GM12872 (cell line): ENCODE data around the gene MOB3B.

Source experiments
- TF ChIP-seq, protein P1 (sequence below): IDR thresholded peaks from 3 replicates; pipeline ENCODE4 v1.5.1; 2011; ENCODE audit warnings: low read depth, mild to moderate bottlenecking, low read length, moderate library complexity; ENCODE audit not compliant: insufficient read depth

MOB3B gene

DNA sequence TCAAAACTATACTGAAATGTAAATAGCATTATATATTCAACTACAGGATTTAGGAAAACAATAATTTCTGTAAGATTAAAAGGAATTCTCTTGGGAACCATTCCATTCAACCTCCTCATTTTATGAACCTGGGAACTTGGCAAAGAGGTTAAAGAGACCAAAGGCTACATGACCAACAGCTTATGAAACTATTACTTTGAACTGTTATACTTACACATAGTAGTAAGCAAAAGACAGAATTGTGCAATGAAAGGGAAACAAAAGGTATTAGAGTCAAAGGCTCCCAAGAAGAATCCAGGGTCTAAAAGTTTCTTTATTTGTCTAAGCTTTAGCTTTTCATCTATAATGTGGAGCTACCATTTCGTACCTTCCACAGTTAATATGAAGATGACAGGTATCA lies 36.5 kb upstream of the MOB3B start:
- TF ChIP-seq, protein P1, sequence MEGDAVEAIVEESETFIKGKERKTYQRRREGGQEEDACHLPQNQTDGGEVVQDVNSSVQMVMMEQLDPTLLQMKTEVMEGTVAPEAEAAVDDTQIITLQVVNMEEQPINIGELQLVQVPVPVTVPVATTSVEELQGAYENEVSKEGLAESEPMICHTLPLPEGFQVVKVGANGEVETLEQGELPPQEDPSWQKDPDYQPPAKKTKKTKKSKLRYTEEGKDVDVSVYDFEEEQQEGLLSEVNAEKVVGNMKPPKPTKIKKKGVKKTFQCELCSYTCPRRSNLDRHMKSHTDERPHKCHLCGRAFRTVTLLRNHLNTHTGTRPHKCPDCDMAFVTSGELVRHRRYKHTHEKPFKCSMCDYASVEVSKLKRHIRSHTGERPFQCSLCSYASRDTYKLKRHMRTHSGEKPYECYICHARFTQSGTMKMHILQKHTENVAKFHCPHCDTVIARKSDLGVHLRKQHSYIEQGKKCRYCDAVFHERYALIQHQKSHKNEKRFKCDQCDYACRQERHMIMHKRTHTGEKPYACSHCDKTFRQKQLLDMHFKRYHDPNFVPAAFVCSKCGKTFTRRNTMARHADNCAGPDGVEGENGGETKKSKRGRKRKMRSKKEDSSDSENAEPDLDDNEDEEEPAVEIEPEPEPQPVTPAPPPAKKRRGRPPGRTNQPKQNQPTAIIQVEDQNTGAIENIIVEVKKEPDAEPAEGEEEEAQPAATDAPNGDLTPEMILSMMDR: no peak

DNA sequence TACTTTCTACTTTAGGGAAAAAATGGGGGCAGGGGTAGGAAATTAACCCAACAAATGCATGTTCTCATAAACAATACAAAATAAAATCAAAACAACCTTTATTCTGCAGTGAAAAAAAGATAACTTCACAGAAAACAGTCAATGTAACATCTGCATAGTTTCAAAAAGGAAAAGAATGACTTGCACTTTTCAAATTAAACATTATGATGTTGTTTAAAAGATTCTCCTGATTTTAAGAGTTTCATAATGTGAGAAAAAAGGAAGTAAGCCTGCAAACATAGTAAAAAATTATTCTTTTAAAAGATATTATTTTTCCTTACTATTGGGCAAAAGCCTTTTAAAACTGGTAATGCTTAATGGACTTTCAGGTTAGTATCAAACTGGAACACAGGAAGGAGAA lies 36.1 kb upstream of the MOB3B start:
- TF ChIP-seq, protein P1: no peak

DNA sequence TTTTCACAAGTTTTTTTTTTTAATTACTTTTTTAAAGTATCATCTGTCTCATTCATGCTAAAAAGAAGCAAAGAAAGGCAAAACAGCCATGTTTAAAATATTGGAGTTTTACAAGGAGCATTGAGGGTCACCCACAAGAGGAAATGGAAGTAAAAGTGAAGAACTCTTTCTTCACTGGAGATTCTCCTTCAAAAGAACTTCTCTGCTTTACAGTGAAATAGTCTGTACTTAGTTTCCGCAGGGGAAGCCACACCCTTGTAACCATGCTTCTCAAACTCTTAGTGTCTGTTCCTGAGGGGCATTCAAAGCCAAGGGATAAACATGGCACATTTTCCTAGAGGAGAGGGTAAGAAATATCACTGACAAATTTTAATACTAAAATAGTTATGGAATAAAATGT lies 35.1 kb upstream of the MOB3B start:
- TF ChIP-seq, protein P1: no peak

DNA sequence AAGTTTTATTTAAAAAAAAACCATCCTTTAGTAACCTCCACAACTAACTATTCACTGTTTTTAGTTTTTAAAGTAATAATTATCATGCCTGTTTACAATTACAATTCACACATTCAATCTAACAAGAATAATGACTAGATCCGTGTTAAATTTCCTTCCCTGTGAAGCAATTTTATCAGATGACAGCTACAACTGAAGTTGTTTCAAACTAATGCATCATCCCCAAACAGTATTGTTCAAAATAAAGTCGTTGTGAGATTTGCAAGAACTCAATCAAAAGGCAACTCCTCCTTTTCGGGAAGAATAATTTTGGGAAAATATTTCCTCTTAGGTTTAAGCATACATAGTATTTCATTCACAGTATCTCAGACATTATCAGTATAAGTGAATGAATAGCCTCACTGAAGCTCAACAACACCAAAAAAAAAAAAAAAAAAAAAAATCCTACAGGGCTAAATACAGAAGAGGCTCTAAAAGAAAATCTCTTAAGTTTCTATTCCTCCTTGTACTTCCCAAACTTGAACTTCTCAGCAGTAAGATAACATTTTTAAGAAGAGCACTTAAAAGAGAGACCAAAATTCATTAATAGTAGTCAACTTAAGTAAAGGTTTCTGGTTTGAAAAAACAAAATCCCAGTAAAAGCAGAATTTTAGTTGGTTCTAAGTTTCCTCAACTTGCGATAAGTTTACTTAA lies 34.3 kb upstream of the MOB3B start:
- TF ChIP-seq, protein P1: no peak

DNA sequence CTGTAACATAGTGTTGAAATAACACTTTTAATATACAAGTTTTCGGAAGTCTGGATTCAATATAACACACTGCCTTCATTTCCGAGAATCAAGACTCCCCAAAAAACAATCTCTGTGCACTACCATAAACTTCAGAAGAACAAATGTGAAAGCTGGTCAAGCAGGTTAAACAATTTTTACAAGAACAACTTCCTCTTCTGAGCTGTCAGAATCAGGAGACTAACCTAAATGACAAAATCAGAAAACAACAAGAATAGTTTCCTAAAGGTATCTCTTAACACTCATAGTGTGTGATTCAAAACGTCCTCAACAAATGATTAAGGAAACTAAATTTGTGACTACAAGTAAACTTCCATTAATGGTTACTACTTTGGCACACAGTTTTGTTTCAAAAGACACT lies 32.1 kb upstream of the MOB3B start:
- TF ChIP-seq, protein P1: no peak

DNA sequence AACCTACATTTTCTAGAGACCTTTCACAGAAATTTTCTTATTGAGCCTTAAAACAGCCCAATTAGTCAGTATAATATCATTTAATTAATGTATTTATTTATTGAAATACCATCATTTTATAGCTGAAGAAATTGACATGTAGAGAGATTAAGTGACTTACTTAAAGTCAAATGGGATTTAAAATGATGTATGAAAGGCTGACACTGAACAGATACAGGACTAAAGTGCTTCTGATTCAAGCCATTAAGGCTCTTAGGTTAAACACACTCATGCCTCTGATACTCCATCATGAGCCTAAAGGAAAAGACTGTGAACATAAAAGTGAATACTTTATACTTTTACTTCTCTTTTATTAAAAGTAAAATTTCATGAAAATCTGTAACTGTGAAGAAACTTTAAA lies 30.8 kb upstream of the MOB3B start:
- TF ChIP-seq, protein P1: no peak

DNA sequence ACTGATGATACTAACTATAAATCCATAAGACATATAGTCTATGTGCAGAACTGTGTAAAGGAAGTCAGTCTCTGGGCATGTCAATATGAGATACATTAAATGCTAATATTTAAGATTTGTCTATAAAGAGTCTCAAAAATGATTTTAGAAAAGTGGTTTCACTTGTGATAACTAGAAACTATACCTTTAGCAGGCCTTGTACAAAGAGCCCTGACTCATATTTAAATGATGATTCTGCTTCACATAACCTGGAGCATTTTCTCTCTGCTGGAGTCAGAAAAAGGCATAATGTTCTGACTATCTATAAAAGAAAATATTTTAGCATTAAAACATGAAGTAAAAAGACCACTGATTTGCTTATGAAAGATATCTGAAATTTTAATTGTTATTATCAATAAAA lies 28.7 kb upstream of the MOB3B start:
- TF ChIP-seq, protein P1: no peak

DNA sequence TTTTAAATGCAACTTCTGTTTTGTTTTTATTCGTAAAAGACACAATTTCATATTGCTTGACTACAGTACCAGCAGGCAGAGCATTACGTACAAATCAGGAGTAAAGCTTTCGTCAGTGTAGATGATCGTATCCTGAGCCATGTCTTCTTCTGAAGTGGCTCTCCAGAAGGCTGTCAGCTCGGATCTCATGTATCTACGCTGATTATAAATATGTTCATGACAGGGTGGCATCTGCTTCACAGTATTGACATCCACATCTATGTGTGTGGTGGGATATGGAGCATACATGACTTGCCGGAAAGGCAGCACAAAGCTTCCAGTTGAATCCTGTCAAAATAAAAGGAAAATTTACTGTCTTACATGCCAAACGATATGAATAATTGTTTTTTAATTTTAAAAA lies 26.9 kb upstream of the MOB3B start:
- TF ChIP-seq, protein P1: no peak
